ENCODE data around the gene IL17RE. TPM values are rescaled to one million over a fixed set of nuclear protein-coding genes. Genes with fewer than 3 reads are reported as not detected.

IL17RE gene
- total and polyA plus RNA-seq, 9 of the 15 experiments (the other 6 are each of a cell fraction or from before 2014, with no cell fraction given) = 0.32 to 1.9 (median 0.51) TPM; not detected in 4

- 0 out of 2 replicates have a peak, but pooled peaks have one; percentile 8 for TF ChIP-seq NR2C2 (CRISPR knock-in tag; IDR thresholded peaks at IDR 0.05)
- TF ChIP-seq NR2C2 (tag; IDR thresholded peaks at IDR 0.05) = 0 out of 2 replicates have a peak, but pooled peaks have one; percentile 44
- no peak for TF ChIP-seq ETS2 (tag; IDR thresholded peaks at IDR 0.05; ENCODE audit: borderline replicate concordance, poor library complexity, severe bottlenecking)
- peak; percentile 44; the same call in 1 of the 2 replicates for TF ChIP-seq ZKSCAN1 (IDR thresholded peaks at IDR 0.05; ENCODE audit: low read depth, low read length)
- TF ChIP-seq, protein P1, sequence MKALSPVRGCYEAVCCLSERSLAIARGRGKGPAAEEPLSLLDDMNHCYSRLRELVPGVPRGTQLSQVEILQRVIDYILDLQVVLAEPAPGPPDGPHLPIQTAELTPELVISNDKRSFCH (CRISPR knock-in tag; IDR thresholded peaks at IDR 0.05) = no peak
- TF ChIP-seq, protein P1 (tag; IDR thresholded peaks at IDR 0.05) = peak; percentile 74
- no peak for TF ChIP-seq ZNF124 (CRISPR knock-in tag; IDR thresholded peaks at IDR 0.05)
- no peak for TF ChIP-seq NCOA6 (IDR thresholded peaks at IDR 0.05)
- TF ChIP-seq ARID4B (CRISPR knock-in tag; IDR thresholded peaks at IDR 0.05) = peak; percentile 91
- TF ChIP-seq, protein P2, sequence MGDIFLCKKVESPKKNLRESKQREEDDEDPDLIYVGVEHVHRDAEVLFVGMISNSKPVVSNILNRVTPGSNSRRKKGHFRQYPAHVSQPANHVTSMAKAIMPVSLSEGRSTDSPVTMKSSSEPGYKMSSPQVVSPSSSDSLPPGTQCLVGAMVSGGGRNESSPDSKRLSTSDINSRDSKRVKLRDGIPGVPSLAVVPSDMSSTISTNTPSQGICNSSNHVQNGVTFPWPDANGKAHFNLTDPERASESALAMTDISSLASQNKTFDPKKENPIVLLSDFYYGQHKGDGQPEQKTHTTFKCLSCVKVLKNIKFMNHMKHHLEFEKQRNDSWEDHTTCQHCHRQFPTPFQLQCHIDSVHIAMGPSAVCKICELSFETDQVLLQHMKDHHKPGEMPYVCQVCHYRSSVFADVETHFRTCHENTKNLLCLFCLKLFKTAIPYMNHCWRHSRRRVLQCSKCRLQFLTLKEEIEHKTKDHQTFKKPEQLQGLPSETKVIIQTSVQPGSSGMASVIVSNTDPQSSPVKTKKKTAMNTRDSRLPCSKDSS (IDR thresholded peaks at IDR 0.05; ENCODE audit: low read depth, partially characterized antibody) = no peak
- no peak for TF ChIP-seq SETDB1 (IDR thresholded peaks at IDR 0.05; ENCODE audit: low read length)
- TF ChIP-seq USF1 (CRISPR knock-in tag; IDR thresholded peaks at IDR 0.05) = peak; percentile 66; the same call in 1 of the 2 replicates
- no peak for TF ChIP-seq HINFP (tag; conservative IDR thresholded peaks at IDR 0.05; ENCODE audit: low read depth)
- no peak for TF ChIP-seq MEIS2 (IDR thresholded peaks at IDR 0.05; ENCODE audit: partially characterized antibody)
- TF ChIP-seq TEAD2 (tag; IDR thresholded peaks at IDR 0.05) = no peak
- no peak for TF ChIP-seq STAT5A (IDR thresholded peaks at IDR 0.05; ENCODE audit: borderline replicate concordance, low read length)
- no peak; the same call in 1 of the 2 replicates for TF ChIP-seq ZNF143 (CRISPR knock-in tag; IDR thresholded peaks at IDR 0.05)
- no peak for TF ChIP-seq FOXM1 (IDR thresholded peaks at IDR 0.05; ENCODE audit: low read depth)
- TF ChIP-seq FOXM1 (CRISPR knock-in tag; IDR thresholded peaks at IDR 0.05; ENCODE audit: low read depth) = peak; percentile 15; the same call in 1 of the 2 replicates
These were observed 30.4 kb downstream of the IL17RE start (continued) for GRCh38 chr3:9932843-9933560.

Measured in K562 (cell line).